Tongue (tissue), 2 donors: Measurements from ENCODE around the gene DLEU7. TPM values are rescaled to one million over a fixed set of nuclear protein-coding genes. Genes with fewer than 3 reads are reported as not detected.
A peak's percentile ranks its signal among the peaks of the same experiment; 100 is the strongest.

Experiments used
- DNase-seq: peaks from one replicate; pipeline ENCODE4 v3.0.0-alpha.2; 2015
- total RNA-seq: library from RNA; depleted of rRNA; stranded (reverse); fragments of >200 nt; gene quantifications from one replicate; pipeline ENCODE4 v1.2.3, GENCODE V29; 2014

Gene DLEU7
- total RNA-seq, 1 donor from 2014 or later: not detected

DNA sequence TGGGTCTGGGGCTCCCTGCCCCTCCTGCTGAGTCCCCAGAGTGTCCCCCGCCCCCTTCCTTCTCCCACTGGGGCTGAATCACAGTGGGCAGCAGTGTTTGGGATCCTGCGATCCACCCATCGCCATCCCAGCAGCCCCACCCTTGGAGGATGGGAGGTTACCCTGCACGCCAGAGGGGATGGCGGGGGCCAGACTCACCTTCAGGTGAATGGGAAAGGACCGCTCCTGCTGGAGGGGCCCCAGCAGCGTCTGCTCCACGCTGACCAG, 569 bp downstream of the DLEU7 start:
- no peak for DNase-seq

DNA sequence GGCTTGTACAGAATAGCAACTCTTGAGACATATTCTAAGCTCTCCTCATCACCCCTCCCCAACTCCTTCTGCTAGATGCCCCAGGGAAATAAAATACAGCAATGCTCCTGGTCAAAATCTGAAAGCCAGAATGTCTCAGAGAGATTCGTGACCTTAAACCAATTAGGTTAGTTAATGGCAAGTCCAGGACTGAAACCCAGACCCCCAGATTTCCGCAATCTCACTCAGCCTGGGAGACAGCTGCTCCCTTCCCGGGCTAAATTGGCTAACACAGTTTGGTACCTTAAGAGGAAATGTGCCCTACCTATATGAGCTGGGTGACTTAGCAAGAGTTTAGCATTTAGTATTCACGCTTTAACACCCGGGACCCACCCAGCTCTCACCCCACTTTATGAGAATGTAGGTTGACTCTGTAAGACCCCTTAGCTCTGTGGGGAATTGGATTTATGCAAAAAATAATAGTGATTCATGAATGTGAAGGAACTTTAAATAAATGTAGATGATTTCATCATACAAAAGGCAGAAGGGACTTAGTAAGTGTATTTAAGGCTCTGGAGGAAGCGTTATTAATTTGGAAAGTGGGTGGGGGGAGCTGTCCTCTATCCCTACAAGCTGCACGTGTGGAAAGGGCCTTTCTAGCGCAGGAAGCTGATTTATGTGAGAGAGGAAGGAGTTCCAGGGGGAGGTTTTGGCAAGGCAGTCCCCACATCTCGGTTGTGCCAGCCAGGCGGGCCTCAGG, 1.1 kb downstream of the DLEU7 start:
- no peak for DNase-seq

DNA sequence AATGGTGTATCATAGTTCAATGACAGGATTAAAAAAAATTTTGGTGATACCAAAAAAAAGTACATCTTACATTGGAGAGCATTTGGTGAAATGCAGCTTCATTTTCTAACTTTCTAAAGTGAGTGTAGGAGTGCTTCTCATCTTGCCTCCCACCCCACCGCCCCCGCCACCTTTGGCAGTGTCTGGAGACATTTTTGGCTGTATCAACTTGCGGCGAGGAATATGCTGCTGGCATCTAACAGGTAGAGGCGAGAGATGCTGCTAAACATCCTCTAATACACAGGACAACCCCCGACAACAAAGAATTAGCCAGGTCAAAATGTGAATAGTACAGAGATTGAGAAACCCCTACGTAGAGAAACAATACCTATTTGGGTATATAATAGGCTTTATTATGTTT, 1.7 kb downstream of the DLEU7 start:
- DNase-seq: no peak

DNA sequence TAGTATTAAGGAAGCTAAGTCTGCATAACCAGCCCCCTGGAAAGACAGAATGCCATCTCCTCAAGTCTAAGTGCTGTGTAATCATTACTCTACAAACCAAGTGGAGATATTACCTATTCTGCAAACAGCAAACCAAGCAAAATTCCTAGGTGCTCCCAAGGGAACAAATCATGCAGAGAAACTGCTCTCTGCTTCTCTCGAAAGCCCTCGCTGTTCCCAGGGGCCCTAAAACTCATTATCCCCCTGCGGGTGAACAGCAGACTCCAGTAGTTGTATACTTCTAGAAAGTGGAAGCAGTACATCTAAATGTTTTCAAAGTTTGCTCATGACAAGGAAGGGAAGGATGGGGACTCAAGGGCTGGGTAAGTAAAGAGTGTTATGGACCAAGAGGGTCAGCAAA, 3.2 kb downstream of the DLEU7 start:
- DNase-seq: no peak

DNA sequence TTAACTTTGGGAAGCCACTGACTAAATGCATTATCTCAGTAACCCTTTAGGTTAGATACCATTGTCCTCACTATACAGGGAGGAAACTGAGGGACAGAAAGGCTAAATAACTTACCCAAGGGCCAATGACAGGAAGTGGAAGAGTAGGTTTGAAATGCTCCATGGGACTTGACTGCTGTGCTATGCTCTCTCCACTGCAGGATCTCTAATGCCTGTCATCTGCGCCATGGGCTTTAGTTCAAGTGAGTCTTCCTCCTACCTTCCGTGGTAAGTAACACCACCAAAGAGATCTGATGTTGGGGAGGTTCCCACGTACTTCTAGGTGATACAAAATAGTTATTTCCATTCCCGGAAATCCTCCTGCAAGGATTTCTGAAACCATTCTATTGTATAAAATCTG, 3.7 kb downstream of the DLEU7 start:
- no peak for DNase-seq

DNA sequence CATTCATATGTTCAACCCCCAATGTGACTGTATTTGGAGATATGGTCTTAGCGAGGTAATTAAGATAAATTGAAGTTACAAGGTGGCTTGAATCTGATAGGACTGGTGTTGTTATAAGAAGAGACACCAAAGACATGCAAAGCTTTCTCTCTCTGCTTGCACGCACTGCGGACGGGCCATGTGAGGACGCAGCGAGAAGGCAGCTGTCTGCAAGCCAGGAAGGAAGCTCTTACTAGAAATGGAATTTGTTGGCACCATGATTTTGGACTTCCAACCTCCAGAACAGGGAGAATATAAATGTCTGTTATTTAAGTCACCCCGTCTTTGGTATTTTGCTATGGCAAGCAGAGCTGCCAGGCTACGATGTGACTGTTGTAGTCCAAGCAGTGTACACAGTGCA, 4.8 kb downstream of the DLEU7 start:
- DNase-seq: no peak

GRCh38 chr13:50838031-50838430, 5.5 kb downstream of the DLEU7 start:
- no peak for DNase-seq

- no peak for DNase-seq
These were observed 12.0 kb downstream of the DLEU7 start for GRCh38 chr13:50831512-50831911.

- peak; percentile 40 for DNase-seq
These were observed 13.6 kb downstream of the DLEU7 start for GRCh38 chr13:50829896-50830295.

DNA sequence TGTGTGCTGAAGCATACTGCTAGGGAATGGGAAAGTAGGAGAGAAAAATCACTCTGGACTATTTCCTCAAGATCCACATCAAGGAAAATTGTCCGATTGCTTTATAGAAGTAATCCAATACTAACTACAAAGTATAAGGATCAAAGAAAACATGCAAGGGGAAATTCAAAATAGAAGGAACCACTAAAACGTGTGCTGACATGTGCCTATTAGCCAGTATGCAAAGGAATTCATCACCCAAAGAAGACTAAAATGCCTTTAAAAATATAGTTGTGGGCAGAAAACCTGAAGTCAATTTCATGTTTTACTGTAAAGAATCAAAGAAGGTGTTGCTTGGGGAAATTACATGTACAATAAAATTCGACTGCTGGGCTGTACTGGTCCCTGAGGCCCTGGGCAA, 14.3 kb downstream of the DLEU7 start:
- no peak for DNase-seq

DNA sequence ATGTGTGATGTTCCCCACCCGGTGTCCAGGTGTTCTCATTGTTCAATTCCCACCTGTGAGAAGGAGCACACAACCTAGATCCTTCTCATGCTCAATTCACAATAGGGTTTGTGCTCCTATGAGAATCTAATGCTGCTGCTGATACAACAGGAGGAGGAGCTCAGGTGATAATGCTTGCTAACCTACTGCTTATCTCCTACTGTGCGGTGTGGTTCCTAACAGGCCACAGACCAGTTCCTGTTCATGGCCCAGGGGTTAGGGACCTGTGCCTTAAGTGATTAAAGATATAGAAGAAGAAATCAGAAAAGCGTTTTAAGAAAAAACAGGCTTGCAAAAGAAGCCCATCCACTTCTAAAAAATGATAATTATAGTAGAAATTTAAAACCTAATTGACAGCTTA, 17.5 kb downstream of the DLEU7 start:
- DNase-seq: no peak

- DNase-seq: no peak
These were observed 31.2 kb downstream of the DLEU7 start for GRCh38 chr13:50812242-50812641.

GRCh38 chr13:50810998-50811397, 32.5 kb downstream of the DLEU7 start:
- DNase-seq: no peak

DNA sequence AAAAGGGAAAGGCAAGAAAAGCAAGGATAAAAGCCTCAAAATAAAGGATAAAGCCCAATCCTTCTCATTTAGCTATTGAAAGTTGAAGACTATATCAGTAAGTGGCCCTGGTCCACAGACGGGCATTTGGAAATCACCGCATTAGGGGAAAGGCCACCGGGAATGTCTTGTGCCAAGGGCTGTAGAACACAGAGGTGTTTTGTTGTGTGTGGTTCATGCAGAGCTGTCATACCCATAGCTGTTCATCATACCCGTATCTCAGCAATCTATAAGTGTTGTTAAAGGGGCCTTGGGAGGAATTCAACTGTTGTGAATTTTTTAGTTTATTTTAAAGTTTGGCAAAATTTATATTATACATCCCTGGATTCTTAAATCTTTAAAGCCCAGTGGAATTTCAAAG, 33.0 kb downstream of the DLEU7 start:
- no peak for DNase-seq

DNA sequence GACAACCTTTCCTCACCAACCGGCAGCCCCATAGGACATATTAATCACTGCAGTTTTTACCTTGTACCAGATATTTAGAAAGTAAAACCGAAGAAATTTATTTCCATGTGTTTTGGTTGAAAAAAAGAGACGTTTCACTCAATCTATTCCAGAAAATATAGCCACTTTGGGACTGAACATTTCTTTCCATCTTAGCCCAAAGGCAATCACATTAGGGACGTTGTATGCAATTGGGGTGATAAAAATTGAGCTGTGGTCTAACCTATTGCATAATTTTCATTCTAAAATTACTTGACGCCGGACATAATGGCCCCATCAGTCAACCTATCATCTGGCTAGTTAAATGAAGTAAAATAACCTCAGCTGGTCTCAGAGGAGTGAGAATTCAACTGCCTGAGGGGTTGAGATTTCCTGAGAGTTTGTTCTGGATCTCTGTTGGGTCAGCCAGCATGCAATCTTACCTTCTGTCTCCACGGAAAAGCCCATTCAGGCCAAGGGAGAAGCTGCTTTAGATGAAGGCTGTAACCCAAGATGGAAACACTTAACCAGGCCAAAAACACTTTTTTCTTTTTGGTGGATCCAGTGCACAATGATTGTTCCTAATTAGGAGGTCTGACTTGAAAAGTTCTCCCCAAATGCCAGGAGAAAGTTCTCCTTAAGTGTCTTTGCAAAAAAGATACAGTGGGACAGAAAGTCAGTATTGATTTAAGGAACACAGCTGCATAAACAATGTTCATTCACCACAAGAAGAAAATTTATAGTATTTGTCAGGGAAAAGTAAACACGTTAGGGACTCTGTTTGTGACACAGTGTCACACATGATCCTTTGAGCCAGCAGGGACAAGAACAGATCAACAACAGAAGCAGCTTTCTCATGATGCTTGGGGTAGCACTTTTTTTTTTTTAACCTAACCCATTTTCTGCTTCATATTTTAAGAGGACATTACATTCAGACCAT, 34.1 kb downstream of the DLEU7 start:
- DNase-seq: peak; percentile 19

DNA sequence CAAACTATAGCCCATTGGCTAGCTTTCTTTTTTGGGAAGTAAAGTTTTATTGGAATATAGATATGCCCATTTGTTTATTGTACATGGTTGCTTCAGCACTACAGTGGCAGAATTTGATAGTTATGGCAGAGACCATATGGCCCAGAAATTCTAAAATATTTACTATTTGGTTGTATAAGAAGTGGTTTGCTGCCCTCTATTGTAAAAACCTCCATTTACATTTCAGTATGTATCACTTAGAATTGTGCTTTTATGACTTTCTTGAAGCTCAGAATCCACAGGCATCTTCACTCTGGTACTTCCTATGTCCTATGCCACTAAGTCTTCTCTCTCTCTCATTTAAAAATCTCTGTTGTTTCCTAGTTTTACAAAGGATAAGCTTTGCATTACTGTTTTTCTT, 37.7 kb downstream of the DLEU7 start:
- DNase-seq: no peak

GRCh38 chr13:50801087-50801931, 42.2 kb downstream of the DLEU7 start:
- peak; percentile 91 for DNase-seq

DNA sequence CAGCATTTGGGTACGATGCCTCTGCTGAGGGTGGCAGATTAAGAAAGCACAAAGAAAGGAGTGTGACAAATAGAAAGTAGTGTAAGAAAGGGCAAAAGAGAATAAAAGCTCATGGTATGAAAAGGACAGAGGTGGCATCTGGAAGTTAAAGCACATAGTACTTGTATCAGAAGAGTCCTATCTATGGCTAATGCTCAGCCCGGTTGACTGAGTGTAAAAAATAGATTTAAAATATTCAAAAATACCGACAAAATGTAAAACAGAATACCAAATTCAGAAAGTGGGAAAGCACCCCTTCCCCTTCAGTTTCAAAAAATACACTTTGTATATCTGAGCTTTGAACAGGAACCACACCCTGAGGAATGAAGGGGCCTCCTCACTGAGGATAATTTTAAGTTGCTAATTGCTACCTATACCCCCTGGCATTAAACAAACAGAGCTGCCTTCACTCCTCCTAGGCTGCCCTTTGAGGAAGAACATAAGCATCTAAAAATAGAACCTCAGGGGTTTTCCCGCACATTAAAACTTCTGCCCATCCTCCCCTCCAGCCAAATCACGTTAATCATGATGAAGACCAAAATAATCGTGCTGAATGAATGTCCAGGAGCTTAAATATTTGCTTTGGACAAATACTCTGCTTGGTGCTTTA, 43.3 kb downstream of the DLEU7 start:
- DNase-seq: peak; percentile 32

DNA sequence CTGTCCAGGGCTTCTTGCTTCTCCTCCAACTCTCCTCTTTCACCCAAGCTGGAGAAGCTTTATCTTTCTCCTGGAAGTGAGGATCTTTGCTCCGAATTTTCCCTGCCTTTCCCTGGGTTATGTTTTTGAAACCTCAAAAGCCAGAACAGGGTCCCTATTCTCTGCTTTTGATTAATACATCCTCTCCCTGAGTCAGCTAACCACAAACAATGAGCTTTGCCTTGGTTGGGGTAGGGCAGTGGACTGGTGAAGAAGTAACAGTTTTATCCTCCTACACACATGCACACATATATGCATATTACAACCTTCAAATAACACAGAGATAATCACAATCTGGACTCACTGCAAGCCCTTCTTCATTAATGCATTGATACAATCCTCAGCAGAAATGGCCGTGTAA, 44.6 kb downstream of the DLEU7 start:
- no peak for DNase-seq

GRCh38 chr13:50797091-50797490, 46.4 kb downstream of the DLEU7 start:
- no peak for DNase-seq

DNA sequence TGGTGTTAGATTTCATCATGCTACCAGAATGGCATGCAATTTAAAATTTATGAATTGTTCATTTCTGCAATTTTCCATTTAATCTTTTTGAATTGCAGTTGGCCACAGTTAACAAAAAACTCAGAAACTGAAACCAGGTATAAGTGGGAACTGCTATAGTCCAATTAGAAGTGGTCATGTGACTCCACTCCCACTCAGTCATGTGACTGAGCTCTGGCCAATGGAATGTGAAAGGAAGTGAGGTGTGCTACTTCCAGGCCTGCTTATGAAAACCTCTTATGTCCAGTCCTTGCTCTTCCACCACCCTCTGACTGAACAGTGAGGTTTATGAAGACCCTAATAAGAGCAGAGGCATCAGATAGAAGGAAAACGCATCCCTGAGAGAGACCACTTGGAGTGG, 47.0 kb downstream of the DLEU7 start:
- DNase-seq: no peak

DNA sequence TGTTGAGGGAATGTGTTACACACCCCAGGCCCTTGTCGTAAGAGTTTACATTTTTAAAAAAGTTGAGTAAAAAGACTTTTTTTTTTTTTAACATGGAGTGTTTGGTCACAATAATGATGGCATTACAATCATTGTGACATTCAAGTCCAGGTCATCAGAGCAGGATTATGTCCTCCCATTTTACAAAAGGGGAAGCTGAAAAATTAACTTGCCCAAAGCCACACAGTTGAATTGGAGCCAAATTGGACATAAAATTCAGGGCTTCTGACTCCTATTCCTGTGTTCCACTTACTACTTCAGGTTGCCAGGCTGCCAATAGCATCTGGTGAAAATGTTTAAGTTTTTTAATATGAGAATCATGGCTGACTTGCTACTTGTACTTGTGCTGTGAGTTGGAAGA, 49.3 kb downstream of the DLEU7 start:
- DNase-seq: no peak
